Erythroblast (primary cell): ENCODE results near the gene TMEM119.

Experiments
- GATA1 ChIP-seq: IDR thresholded peaks from 2 replicates; pipeline ENCODE4 v1.6.1; 2011; ENCODE audit warnings: low read depth, mild to moderate bottlenecking, control low read depth, low read length, moderate library complexity
- POLR2A ChIP-seq: IDR thresholded peaks from 2 replicates; pipeline ENCODE4 v1.6.1; 2011; ENCODE audit warnings: mild to moderate bottlenecking, low read length

GRCh38 chr12:108610856-108611605 is 13.1 kb upstream of the TMEM119 start:
- no peak for TF ChIP-seq POLR2A
- no peak for TF ChIP-seq GATA1
